Measurements from ENCODE around the gene PCNX2.

- TF ChIP-seq EZH2 (IDR thresholded peaks at IDR 0.05; ENCODE audit: low read depth) (no peak), CTCF (conservative IDR thresholded peaks at IDR 0.05) (no peak)
These were observed 45.5 kb upstream of the PCNX2 start for GRCh38 chr1:233340966-233341516.

Measured in PC-9 (cell line).